HepG2 (cell line): ENCODE data around the gene DGKG.

ENCODE experiments used
- ATF6 ChIP-seq: sonication (generic); formaldehyde crosslinking; conservative IDR thresholded peaks from 2 replicates; pipeline ENCODE4 v1.4.0; 2020; ENCODE audit warnings: missing genetic modification reagents
- BHLHE40 ChIP-seq: IDR thresholded peaks from 2 replicates; pipeline ENCODE4 v1.6.1; 2011; ENCODE audit warnings: low read length, improper control_type of control experiment
- FOXK1 ChIP-seq: sonication (generic); formaldehyde crosslinking; IDR thresholded peaks from 2 replicates; pipeline ENCODE4 v1.4.0; 2020; ENCODE audit warnings: low read depth, missing genetic modification reagents, borderline replicate concordance
- NCOA1 ChIP-seq: sonication (generic); formaldehyde crosslinking; IDR thresholded peaks from 2 replicates; pipeline ENCODE4 v1.9.0; 2021; ENCODE audit warnings: missing genetic modification reagents
- REST ChIP-seq, 2 experiments: IDR thresholded peaks; 2 replicates each; pipeline ENCODE4 v1.6.1; 2011 to 2012; ENCODE audit warnings: low read length in 2 of 2, borderline replicate concordance in 1 of 2, low read depth in 1 of 2, mild to moderate bottlenecking in 1 of 2, moderate library complexity in 1 of 2
- ZNF350 ChIP-seq: sonication (generic); formaldehyde crosslinking; IDR thresholded peaks from 2 replicates; pipeline ENCODE4 v1.4.0; 2020; ENCODE audit warnings: mild to moderate bottlenecking, low read depth, missing genetic modification reagents, borderline replicate concordance
- ZNF782 ChIP-seq: sonication (generic); formaldehyde crosslinking; IDR thresholded peaks from 2 replicates; pipeline ENCODE4 v1.4.0; 2020; ENCODE audit warnings: missing genetic modification reagents, mild to moderate bottlenecking, borderline replicate concordance

- no peak for TF ChIP-seq REST (IDR thresholded peaks at IDR 0.05; ENCODE audit: borderline replicate concordance in 1 of 2, low read depth in 1 of 2, low read length in 2 of 2)
- no peak for TF ChIP-seq ZNF782 (CRISPR knock-in tag)
- no peak for TF ChIP-seq BHLHE40
- no peak for TF ChIP-seq NCOA1 (CRISPR knock-in tag)
- TF ChIP-seq ATF6, result no peak
- no peak for TF ChIP-seq FOXK1 (CRISPR knock-in tag)
- TF ChIP-seq ZNF350 (CRISPR knock-in tag), result no peak
Observed at GRCh38 chr3:186247821-186248814, 113.9 kb downstream of the DGKG start.
